HG03575 (cell line): ENCODE measurements around the gene FZD7.

ENCODE experiments used
- ATAC-seq: cut with Tn5 transposase; IDR thresholded peaks from one replicate; pipeline ENCODE4 v1.9.1; 2021; ENCODE audit not compliant: unreplicated experiment, insufficient number of reproducible peaks, low FRiP score; ENCODE audit errors: extremely low read depth

FZD7 gene

DNA sequence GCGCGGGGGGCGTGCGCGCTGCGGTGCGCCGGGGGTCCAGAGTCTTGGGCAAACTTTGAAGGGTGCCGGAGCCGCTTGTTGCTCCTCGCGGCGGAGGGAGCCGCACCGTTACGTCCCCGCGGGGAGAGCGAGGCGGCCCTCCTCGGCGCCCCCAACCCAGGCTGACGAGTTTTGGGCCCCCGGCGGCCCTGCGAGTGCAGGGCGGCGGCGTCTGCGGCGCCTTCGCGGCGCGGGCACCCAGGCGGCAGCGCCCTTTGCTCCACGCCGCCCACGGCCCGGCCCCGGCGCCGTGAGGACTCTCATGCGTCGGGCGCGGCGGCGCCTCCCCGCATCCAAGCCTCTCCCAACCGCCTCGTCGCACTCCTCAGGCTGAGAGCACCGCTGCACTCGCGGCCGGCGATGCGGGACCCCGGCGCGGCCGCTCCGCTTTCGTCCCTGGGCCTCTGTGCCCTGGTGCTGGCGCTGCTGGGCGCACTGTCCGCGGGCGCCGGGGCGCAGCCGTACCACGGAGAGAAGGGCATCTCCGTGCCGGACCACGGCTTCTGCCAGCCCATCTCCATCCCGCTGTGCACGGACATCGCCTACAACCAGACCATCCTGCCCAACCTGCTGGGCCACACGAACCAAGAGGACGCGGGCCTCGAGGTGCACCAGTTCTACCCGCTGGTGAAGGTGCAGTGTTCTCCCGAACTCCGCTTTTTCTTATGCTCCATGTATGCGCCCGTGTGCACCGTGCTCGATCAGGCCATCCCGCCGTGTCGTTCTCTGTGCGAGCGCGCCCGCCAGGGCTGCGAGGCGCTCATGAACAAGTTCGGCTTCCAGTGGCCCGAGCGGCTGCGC, 814 bp downstream of the FZD7 start:
- ATAC-seq = no peak

DNA sequence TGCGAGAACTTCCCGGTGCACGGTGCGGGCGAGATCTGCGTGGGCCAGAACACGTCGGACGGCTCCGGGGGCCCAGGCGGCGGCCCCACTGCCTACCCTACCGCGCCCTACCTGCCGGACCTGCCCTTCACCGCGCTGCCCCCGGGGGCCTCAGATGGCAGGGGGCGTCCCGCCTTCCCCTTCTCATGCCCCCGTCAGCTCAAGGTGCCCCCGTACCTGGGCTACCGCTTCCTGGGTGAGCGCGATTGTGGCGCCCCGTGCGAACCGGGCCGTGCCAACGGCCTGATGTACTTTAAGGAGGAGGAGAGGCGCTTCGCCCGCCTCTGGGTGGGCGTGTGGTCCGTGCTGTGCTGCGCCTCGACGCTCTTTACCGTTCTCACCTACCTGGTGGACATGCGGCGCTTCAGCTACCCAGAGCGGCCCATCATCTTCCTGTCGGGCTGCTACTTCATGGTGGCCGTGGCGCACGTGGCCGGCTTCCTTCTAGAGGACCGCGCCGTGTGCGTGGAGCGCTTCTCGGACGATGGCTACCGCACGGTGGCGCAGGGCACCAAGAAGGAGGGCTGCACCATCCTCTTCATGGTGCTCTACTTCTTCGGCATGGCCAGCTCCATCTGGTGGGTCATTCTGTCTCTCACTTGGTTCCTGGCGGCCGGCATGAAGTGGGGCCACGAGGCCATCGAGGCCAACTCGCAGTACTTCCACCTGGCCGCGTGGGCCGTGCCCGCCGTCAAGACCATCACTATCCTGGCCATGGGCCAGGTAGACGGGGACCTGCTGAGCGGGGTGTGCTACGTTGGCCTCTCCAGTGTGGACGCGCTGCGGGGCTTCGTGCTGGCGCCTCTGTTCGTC, 1.7 kb downstream of the FZD7 start:
- ATAC-seq = no peak

DNA sequence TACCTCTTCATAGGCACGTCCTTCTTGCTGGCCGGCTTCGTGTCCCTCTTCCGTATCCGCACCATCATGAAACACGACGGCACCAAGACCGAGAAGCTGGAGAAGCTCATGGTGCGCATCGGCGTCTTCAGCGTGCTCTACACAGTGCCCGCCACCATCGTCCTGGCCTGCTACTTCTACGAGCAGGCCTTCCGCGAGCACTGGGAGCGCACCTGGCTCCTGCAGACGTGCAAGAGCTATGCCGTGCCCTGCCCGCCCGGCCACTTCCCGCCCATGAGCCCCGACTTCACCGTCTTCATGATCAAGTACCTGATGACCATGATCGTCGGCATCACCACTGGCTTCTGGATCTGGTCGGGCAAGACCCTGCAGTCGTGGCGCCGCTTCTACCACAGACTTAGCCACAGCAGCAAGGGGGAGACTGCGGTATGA, 2.3 kb downstream of the FZD7 start:
- no peak for ATAC-seq

DNA sequence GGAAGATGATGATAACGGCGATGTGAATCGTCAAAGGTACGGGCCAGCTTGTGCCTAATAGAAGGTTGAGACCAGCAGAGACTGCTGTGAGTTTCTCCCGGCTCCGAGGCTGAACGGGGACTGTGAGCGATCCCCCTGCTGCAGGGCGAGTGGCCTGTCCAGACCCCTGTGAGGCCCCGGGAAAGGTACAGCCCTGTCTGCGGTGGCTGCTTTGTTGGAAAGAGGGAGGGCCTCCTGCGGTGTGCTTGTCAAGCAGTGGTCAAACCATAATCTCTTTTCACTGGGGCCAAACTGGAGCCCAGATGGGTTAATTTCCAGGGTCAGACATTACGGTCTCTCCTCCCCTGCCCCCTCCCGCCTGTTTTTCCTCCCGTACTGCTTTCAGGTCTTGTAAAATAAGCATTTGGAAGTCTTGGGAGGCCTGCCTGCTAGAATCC, 3.0 kb downstream of the FZD7 start:
- ATAC-seq = no peak

DNA sequence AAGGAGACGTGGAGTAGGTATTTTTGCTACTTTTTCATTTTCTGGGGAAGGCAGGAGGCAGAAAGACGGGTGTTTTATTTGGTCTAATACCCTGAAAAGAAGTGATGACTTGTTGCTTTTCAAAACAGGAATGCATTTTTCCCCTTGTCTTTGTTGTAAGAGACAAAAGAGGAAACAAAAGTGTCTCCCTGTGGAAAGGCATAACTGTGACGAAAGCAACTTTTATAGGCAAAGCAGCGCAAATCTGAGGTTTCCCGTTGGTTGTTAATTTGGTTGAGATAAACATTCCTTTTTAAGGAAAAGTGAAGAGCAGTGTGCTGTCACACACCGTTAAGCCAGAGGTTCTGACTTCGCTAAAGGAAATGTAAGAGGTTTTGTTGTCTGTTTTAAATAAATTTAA, 3.4 kb downstream of the FZD7 start:
- ATAC-seq = no peak

DNA sequence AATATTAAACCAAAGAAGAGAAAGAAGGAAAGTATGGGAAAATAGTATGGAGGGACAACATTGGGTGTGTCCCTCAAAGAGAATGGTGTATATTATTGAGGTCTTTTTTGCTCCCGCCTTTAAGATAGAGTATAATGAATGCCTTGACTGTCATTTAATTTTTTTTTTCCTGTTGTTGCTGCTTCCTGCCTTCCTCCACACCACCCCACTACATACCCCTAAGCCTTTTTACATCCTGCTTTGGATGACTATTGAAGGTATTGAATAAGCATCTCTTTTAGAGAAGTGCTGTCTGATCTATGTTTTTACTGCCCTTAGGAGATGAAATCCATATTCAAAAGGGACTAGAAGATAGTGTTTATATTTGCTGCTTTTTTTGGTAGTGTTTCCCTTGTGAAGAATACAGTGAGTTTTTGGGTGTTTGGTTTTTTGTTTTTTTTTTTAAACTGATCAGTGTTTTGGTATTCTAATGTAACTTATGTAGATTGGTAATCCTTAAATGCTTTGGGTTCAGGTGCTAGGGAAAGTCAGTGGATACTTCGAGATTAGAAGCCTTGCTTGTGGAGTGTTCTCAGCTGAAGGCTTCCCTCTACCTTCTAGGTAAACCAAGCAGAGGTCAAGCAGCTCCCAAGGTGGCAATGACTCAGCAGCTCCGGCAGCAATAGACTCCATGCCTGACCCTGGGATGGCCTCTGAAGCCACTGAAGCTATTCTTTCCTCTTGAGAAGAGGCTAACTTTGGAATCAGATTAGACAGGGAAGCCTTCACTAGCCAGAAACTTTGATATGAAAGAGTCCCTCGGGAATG, 5.0 kb downstream of the FZD7 start:
- no peak for ATAC-seq

DNA sequence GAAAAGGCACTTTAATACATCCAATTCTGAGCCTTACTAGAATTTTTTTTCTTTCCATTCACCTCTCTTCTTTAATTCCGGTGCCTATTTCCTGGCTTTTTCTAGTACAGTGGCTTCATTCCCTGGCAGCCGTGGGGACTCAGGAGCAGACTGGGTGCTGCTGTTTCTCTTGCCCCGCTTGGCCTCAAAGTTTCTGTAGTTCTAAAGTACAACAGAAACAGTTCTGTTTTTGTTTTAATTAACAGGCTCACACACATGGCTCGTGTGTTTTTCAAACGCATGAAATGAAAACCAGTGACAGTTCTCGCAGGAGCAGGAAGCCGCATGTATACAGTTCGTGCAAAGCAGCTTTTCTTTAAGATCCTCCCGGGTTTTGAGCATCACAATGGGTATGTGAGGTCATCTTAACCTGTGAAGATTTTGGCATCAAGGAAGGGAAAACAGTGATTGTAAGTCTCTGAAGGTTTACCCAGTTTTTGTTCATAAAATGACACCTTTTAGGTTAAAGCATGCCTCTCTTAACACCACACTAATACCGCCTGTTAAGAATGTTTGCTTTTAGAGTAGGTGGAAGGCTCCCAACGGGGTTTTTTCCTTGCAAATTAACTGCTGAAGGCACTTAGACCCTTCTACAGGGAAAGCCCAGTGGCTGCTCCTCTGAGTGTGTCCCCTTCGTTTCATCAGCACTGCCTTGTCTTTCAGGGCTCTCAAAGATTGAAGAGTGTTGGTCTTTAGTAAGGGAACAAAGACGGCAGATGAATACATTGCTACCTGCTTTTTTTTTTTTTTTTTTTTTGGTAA, 5.8 kb downstream of the FZD7 start:
- no peak for ATAC-seq

DNA sequence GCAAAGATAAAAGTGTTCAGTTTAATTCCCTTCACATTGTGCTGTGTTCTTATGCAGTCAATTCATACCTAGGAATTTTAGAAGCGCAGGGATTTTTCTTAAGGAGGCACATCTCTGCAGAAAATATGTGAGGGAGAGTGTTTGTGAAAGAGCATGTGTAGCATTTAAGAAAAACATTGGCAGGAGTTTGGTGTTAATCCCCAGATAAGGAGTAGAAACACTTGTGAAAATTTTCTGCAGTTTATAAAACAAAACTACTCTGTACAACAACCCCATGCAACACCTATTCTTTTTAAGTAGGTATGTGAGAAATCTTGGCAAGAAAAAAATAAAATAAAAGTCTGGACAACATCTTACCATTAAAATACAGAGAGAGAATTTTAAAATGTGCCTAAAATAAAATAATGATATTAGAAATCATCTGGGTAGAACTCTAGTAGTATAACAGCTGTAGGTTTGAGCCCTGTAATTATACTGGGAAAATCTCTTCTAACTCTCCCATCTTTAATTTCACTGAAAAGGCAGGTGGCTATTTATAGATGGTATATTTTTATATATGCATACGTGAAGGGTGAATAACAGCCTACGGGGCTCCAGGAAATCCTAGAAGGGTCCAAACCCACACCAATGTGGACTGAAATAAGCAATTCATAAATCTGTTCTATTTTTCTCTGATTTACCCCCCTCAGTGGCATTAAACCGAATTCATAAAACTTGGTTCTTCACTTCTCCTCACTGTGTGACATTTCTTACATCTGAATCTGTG, 6.6 kb downstream of the FZD7 start:
- ATAC-seq = no peak

DNA sequence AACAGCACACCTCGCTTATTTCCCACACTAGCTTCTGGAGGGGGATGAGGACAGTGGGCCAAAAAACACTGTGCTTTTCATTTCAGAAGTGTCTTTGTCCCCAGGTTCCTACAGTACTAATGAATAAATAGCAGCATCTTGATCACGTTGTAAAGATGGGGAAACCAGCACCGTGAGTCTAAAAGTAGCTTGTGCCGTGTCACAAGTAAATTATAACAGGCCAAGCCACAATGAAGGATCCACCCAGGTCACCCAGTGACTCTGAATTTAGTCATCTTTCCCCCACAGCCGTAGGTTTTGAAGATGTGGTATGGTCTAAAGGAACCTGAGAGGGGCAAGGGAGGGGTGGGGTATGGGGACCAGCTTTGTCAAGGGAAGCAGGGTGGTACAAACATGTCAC, 8.8 kb downstream of the FZD7 start:
- ATAC-seq = no peak

DNA sequence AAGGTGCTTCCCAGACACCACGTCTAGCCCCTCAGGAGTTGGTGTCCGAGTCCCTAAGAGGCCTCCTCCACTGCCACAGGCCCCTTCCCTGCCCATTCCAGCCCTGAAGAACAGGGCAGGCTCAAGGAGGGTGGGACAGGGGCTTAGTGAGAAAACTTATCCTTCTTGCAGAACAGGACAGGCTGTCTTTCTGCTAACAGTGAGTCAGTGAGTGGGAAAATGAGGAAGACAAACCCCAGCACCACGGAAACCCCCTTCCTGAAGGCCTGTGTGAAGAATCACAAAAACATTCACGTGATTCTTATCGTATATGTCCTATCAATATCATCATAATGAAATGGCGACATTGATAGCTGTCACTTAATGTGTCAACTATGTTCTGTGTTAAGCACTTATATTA, 9.8 kb downstream of the FZD7 start:
- ATAC-seq = no peak

DNA sequence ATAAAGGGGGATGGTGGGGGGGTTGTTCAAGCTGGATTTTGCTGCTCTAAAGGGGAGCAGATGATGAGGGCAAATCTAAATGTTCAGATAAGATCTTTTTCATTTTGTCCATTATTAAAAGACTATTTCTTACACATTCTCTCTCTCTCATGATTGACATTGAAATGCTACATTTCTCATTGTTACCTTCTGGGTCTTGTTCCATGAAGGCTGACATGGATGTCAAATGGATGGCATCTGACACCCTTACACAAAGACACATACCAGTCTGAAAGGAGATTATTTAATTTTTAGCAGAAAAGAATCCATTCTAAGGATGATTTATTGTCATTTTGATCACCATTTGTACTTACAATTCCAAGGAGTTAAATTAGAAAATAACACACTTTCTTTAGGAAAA, 11.1 kb downstream of the FZD7 start:
- ATAC-seq = no peak

DNA sequence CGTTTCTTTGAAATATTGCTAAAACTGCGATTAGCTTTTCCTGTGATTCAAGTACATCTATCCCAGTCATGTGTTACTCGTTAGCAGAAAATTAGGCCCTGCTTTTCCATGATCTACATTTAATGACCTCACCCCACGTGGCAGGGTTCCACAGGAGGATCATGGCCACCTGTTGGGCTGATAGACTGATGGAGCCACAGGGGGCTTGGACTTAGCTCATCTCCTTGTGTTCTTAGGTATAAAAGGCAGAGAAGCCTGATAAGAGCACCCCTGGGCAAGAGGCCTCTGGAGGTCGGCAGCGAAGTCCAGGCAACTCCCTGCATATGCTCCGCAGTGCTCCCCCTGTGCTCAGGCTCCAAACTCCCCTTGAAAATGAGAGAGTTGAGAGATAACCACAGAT, 12.9 kb downstream of the FZD7 start:
- ATAC-seq = no peak

DNA sequence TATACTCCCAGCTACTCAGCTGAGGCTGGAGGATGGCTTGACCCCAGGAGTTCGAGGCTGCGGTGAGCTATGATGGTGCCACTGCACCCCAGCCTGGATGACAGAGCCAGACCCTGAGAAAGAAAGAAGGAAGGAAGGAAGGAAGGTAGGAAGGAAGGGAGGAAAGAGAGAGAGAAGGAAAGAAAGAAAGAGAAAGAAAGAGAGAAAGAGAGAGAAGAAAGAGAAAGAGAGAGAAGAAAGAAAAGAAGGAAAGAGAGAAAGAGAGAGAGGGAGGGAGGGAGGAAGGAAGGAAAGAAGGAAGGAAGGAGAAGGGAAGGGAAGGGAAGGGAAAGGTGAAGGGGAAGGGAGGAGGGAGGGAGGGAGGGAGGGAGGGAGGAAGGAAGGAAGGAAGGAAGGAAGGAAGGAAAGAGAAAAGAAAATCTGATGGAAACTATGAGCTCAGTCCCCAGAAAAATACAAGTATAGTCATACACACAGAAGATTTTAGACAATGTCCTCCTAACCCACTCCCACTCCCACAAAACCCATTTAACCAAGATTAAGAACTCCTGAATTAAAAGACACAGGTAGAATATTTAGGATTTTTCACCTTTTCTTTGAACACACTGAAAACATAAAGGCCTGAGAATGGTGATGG, 15.6 kb downstream of the FZD7 start:
- no peak for ATAC-seq

DNA sequence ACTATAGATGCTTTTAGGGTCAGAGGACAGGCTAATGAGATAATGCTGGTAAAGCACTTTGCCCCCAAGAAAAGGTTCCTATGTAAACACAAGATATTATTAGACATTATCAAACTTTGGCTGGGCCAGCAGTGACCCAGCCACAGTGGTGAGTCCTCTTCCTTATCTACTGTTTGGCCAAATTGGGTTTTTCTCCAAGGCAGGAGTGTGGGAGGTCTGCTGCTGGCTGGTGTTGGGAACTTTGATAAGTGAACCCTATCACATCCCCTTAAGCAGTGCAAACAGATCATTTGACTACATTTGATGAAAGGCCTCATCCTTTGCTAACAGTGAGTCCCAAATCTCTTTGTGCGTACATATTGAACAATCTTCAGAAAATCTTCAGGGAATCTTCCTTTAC, 16.2 kb downstream of the FZD7 start:
- ATAC-seq = no peak

DNA sequence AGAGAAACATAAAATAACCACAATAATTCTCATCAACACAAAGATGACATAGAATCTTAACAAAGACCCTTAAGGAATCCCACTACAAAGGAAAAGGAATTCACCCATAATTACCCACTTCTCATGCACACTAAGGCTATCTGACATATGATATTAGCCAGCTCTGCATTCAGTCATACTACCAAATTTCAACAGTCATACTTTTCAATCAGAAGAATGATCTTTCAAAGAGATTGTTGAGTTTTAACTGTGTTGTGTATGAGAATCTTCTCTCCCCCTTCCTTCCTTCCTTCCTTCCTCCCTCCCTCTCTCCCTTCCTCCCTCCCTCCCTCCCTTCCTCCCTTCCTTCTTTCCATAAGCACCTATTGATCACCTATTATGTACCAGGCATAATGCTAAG, 17.0 kb downstream of the FZD7 start:
- no peak for ATAC-seq

DNA sequence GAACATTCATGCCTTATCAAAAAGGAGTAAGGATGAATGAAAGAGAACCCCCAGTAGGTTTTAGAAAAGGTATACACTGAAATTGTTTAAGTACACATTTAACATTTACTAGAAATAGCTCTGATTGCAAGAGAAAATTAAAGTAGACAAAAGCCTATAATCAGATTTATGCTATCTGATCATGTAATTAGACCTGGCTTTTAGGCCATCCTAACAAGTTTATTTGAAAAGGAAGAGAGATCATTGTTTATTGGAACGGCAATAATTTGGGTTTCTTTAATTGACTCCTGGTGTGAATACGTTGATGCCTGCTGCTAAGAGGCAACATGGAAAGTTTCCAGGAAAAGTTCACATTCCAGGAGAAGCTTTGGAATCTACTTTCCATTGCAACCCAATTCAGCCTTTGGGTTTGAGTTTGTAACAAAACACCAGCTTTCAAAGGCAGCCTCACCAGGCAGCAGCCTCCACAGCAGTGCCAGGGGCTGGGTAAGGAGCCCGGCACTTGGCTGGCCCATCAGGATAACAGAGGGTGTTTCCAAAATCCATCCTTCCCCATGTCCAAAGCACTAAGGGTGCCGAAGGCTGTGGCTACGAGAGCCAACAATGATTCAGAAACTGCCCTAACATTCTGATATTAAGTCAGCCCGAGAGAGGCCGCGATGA, 18.0 kb downstream of the FZD7 start:
- ATAC-seq = no peak

DNA sequence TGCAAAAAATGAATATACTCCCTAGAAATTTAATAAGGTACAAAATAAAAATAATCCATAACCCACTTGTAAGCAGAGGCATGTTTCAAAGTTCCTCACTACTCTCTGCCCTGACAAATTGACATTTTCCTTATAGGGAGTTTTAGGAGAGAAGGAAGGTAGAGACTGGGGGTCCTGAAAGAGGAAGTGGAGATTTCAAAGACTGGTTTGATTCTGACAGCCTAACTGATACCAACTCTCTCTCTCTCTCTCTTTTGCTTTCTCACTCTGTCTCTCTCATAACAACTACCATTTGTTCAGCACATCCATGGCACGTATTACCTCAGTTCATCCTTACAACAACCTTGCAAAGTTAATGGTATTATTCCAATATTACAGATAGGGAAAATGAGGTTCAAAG, 18.6 kb downstream of the FZD7 start:
- ATAC-seq = no peak
